HG03571 (cell line): ENCODE data around the gene SIAH3.

Experiments used
- ATAC-seq: cut with Tn5 transposase; IDR thresholded peaks from one replicate; pipeline ENCODE4 v1.9.1; 2021; ENCODE audit not compliant: unreplicated experiment

The SIAH3 gene

DNA sequence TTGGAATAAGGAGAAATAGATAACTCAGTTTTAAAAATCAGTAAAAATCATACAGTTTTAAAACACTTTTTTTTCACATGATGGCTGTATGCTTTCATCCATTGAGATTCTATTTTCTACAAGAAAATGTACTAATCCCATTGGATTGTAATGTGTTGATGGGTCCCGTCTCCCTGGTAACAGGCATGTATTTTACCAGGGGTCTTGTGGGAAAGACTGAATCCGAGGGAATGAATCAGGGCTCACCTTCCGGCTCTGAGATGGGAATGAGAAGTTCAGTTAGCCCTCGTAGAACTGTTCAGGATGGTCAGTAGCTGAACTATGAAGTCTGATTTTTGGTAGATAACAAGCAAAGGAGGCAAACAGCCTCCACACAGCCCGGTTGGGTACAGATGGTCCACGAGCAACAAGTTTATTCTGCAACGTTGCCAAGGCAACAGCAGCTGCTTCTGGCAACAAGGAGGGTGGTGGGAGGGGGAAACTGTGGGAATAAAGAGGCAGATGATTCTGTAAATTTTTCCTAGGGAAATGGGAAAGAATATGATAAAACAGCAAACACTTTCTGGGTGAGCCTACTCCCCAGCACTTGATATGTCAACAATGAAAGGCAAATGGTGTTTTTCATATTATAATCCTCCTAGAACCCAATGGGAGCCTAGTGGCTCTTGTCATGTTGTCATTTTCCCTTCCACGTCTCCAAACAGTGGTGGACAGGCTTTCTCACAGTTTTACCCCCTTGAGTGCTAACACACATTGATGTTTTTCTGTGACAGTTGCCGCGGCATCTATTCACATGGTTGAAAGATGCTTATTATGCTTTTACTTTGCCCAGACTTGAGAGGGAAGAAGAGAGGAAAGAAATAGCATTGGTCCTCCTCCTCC is 12.4 kb upstream of the SIAH3 start:
- ATAC-seq, result no peak

DNA sequence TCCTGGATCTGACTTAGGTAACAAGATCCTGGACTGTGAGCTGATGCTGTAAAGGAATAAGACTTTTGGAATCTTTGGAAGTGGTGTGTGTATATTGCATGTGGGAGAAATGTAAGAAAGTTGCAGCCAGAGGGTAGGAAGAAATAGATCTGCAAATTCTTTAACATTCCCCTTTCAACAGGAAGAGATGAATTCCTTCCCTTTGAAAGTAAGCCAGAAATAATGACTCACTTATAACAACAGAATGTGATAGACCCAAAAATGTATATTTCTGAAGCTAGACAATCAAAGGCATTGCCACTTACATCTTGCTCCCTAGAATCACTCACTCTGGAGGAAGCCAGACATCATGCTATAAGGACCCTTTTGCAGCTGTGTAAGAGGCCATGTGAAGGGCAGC is 9.8 kb upstream of the SIAH3 start:
- ATAC-seq, result no peak

DNA sequence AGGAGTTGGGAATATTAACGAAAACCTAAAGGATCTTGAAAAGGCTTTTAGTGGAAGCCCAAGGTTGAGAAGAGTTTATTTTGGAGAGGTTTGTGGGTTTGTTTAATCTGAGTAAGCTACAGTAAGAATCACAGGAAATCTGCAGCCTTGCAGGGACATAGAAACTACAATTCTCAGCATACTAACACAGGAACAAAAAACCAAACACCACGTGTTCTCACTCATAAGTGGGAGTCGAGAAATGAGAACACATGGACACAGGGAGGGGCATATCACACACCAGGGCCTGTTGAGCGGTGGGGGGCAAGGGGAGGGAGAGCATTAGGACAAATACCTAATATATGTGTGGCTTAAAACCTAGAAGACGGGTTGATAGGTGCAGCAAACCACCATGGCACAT is 8.7 kb upstream of the SIAH3 start:
- ATAC-seq, result no peak

DNA sequence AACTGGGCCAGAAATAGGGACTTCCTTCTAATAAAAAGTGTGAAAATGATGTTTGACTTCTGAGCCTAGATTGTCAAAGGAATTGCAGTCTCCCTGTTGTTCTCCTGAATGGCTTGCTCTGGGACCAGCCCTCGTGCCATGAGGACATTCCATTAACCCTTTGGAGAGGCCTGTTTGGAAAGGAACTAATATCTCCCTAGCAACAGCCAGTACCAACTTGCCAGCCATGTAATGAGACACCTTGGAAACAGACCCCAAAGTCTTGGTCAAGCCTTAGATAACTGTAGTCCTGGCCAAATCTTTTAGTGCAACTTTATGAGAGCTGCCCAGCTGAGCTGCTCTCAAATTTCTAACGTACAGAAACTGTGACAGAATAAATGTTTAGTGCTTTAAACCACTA is 8.2 kb upstream of the SIAH3 start:
- ATAC-seq, result no peak

DNA sequence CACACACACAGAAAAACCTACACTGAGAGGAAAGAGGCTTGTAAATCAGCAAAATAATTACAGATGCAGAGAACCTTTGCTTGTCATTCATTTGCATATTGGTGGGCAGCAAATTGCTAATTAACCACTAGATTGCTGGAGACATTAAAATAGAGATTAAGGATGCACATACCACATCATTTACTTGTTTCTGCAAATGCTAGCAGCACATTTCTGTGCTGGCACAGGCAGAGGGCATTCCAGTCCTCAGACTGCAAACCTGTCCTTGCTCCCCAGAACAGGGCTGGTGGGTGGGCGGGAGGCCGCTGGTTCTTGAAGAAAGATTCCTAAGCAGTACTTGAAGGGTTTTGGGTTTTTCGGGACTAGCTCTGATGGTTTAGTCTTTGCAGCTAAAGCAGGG is 941 bp upstream of the SIAH3 start:
- no peak for ATAC-seq

DNA sequence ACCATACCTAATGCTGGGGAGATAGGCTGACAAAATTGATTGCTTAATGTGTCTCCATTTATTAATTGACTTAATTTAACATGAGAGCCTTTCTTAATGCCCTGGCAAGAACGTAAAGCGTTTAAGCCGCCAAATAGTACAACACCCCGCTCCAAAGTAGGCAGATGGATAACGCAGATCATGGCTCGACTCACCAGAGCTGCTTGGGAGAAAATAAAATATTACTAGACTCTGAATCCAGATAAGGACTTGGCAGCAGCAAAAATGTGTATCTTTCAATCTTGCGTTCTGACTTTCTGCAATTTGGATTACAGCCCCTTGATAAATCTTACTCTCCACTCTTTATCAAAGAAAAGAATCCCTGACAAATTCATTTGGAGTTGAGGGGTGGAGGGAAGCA is 403 bp upstream of the SIAH3 start:
- ATAC-seq, result no peak

DNA sequence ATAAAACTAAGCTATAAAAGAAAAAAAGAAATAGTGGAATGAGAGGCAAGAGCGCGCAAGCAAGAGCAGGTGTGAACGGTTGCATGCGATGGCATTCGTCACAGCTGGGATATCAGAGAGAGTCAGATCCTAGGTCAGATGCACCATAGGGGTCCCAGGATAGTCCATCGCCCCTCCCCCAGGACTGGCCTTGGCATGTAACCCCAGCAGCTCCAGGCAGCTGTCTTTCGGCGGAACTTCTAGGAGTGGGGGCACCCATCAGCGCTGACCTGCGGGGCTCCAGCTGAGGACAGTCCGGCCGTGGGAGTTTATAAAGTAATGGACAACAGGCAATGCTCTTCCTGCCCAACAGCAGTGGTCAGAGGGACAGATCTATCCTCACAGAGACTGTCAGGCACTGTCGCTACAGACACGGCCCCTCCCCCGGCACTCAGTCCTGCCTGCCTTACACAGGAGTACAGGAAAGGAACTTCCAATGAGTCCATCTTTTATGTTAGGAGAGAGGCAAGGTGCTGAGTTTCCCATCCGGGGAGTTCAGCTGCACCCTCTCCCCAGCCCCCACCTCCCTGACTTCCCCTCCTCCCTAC is 1.4 kb downstream of the SIAH3 start:
- ATAC-seq, result no peak

DNA sequence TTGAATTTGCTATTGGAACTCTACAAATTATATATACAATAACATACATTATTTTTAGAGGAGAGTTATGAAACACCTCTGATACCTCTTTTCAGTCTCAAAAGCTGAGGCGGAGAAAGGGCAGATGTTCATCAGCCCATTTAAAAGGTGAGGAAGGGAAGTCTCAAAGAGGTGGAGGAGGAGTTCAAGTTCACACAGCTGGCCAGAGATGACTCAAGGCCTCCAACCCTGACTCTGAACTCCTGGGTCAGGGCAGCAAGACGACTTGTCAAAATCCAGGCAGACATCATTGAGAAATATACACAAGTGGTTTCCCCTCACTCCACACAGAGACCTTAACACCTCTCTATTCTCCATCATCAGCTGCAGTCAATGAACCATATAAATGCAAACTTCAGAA is 2.1 kb downstream of the SIAH3 start:
- no peak for ATAC-seq

DNA sequence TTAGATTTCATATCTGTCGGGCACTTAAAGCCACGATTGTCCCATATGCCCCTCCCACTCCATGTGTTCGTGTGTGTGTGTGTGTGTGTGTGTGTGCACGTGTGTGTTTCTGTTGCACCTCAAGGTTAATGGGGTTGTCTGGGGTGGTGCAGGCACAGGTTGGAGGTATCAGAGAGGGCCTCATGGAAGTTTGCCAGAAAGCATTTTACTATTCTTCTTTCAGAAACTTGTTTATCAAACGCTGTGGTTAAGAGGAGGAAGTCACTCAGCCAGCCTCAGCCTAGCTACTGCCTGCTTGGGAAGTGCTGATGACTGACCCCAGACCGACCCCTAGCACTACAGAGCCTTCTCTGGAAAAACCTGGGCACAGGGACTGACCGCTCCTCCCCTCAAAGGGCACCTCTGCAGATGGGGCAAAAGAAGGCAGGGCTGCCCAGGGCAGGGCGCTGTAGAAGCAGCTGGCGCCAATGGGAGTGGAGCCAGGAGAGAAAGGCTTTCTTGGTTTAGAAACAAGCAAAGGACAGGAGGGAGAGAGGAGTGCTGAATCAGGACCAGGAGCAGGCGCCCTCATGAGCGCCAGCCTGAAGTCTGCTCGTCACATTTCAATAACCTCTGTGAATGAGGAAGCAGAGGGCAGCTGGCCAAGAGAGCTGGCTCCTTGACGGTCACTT is 3.9 kb downstream of the SIAH3 start:
- no peak for ATAC-seq

DNA sequence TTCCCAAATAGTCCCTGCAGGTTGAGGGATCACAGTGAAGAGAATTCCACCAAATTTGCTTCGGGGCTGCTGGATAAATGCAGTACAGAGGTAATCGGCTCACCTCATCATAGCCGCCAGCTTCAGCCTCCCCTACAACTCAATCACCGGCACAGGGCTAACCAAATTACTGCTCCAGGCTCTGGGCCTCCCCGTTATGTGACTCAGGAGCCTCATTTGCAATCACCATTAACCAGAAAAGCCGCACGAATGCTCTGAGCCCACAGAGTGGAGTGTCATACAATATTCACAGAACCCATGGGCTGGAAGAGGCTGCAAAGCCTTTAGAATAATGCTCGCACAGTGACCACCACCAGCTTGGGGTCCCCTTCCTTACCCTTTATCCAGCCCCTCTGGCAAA is 4.9 kb downstream of the SIAH3 start:
- ATAC-seq, result no peak

DNA sequence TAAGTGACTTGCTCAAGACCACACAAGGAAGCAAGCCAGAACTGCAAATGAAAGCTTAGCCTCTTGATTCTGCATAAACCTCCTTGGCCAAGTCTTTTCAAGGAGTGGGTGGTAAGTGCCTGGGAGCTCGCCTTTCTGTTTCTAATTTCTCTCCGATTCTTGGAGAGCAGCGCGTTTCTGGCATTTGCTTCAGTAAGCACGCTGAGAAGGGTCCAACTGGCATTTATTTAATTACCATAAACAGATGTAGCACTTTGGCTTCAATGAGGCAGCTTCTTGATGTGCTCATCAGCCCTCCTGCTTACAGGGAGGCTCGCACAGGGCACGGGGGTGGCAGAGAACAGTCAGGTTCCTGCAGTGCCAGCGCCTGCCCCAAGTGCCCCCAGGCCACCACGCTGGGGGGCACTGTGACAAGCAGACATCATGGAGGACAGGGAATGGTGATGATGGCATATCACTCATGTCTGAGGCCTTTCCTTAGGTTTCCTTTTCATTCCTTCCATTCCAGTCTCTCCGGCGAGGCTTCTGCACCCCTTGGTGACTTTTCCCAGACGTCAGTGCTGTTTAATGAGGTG is 13.3 kb downstream of the SIAH3 start:
- ATAC-seq, result no peak

DNA sequence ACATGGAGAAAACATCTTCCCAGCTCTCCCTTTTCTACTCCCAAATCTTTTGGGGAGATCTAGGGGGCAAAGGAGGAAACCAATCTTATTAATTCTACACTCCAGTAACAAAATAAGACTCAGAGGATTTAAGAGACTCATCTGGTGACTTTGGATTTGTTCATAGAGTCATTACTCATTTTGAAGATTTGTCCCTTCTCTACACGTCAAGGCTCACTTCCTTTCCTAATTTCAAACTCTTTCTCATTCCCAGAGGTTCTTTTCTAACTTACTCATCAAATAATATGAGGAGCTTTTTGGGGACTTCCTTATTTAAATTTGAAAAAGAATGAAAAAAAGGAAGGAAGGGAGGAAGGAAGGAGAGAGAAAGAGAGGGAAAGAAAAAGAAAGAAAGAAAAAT is 14.4 kb downstream of the SIAH3 start:
- no peak for ATAC-seq

DNA sequence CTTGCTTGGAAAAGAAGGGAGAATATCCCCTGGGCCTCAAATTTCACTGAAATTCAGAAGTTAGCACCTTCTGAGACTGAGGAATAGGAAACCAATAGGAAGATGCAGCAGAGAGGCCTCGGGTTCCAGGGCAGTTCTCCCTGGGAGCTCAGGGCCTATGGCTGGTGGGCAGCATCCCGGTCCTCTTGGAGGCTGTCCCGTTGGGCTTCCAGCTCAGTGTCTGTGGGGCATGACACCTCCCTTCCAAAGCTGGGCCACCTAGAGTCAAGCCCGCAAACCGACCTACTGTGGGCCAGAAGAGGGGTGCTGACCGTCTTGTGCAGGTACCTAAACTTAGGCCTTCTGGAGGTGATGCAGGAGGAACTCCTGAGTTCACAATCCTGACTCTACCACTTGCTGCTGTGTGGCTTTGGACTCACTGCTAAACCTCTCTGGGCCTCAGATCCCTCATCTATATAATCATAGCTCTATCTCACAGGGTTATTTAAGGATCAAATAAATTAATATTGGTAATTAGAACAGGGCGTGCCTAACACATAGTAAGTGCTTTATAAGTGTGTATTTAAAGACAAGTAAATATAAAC is 17.1 kb downstream of the SIAH3 start:
- no peak for ATAC-seq

DNA sequence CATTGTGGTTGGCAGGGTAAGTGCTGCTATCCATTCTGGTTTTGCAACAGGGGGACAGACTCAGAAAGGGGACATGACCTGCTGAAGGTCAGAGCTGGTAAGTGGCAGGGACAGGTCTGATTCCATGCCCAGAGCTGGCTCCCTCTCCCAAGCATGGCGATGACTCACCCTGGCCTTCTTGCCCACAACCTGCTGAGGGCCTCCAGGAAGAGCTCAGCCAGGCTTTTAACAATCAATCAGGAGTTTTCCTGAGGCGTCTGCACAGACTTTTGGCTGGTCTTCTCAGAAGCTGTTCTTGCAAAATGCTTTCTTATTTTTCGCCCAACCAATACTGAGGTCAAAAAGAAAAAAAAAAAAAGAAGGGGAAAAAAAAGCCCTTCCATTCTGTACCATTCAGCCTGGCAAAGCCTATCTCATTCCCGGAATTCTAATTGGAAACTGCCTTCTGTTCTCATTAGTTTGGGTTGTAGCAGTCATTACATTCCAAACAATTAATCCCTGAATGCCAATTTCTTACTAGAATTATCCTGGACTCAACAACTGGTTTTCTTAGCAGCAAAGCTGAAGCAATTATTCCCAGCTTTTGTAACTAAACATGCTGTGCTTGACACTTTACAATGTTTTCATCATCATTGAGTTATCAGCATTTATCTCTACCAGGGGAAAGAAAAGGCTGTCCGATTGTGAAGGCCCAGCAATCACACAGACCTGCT is 17.7 kb downstream of the SIAH3 start:
- ATAC-seq, result no peak

DNA sequence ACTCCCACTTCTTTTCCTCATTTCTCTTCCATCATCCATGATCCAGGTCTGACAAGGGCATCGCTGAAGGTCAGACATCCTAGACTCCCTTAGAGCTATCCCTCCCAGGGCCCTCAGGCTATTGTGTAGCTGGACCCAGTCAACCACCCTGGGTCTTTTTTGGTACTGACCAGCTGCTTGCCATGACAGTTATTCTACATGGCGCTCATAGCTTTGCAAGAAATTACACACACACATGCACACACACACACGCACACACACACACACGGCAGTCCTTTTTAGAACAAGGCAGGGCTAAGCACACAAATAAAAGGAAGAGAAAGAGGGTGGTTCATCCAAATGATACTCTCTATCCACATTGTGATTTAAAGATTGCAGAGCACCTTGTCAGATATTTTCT is 18.3 kb downstream of the SIAH3 start:
- no peak for ATAC-seq

DNA sequence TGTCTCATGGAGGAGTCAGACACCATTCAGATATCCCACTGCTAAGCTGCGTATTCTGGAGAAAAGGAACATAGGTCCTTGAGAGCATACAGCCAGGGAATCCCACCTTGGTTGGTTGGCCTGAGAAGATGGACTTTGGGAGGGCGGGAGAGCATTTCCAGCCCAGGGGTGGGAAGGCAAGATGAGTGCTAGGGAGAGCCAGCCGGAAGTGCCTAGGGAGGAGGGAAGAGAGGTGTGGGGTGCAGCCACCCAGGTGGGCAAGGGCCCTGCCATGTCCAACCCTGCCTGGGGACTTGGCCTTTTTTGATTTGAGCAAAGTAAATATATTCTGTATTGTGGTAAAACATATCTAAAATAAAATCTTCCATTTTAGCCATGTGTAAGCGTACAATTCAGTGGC is 19.7 kb downstream of the SIAH3 start:
- ATAC-seq, result no peak

DNA sequence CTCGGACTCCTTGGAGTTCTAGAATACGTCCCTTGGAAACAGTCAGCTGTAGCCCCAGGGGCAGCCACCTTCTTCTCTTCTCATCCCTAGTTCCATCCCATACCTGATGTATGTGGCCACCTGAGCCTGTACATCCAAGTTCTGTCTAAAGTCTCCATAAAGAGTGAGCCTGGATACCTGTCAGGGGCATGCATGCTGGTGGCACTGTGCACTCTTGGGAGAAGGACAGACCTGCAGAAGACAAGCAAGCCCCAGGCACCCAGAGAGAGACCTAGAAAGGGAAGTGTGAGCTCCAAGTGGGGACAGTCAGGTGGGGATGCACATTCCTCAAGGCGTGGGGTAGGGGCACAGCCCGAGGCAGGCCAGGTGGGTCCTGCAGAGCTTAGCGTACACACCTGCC is 21.4 kb downstream of the SIAH3 start:
- no peak for ATAC-seq

DNA sequence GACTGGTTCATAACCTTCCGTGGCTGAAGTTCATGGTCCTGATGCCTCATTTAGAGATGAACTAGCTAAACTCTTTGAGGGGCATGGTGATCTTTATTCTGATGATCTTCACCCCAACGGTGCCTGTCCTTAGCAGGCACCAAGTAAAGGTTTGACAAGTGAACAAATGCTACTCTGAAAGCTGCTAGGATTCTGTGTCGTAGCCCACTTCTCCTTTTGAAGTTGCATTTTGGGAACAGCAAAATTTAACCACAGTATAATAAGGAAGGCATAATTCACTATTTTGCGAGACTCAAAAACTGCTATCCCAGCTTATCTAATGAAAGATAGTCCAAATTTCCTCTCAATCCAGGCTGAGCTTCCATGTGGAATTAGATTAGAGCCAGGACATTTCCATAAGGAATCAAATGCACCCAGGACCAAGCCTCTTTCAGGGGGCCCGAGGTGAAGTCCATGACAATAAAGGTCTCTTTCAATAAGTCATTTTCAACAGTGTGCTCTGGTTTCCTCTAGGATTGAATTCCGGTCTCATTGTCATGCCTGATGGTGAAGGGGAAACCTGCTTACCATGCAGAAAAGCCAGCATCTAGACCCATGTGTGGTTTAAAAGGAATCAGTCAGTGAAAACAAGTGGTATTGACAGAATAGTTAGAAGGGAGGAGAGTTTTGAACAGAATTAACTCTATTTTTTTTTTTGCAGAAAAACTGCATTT is 23.1 kb downstream of the SIAH3 start:
- ATAC-seq, result no peak

DNA sequence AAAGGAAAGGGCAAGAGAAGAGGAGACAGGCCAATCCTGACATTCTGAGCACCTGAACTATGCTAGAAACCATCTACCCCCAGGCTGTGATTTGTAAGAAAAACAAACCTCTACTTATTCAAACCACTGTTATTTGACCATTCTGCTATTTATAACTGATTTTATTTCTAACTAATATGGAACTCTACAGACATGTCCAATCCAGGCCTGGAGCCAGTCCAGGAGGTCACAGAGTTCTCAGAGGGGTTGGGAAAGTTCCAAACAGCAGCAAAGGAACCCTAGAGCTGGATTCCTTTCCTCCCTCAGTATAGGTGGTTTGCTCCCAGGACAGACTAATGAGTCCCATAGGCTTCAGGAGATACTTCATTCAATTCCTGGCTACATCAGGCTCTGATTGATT is 24.2 kb downstream of the SIAH3 start:
- no peak for ATAC-seq

DNA sequence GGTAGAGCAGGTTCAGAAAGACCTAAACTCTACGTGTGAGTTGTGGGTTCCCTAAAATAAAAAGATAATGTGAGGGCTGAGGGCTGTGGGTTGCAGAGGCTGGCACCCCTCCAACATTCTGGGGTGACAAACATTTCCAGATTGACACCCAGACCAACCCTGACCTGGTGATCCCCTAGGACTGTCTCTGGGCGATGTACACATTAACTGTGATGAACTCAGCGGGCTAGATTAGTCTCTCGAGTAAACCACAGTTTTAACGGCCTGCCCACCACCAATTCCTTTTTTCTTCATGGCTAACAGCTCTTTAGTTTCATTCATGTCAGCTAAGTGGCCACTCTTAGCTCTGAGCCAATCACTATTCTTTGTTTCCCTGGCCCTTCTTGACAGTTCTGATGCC is 24.8 kb downstream of the SIAH3 start:
- no peak for ATAC-seq

DNA sequence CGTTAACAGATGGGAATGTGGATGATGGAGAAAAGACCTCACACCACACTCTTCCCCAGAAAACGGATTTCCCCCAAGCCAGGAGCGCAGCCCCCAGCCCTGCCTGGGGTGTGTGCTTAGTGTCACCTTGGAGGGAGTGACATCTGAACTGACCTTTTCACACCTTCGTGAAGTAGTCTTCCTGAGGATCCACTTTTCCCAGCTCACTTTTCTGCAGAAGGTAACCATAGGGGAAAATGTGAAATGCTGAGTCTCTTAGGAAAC is 26.2 kb downstream of the SIAH3 start:
- ATAC-seq, result no peak
